HG03095 (cell line): ENCODE measurements around the gene CCL28.
"Not testable (repeated sequence)": the region's sequence is repeated elsewhere in the genome, so short reads cannot be mapped to it uniquely, and the experiment has no call there.

ENCODE experiments used
- ATAC-seq: cut with Tn5 transposase; IDR thresholded peaks from one replicate; pipeline ENCODE4 v1.9.1; 2021; ENCODE audit warnings: moderate library complexity; ENCODE audit not compliant: unreplicated experiment

CCL28 gene

GRCh38 chr5:43411495-43411894, 696 bp downstream of the CCL28 start:
- no peak for ATAC-seq

GRCh38 chr5:43410414-43410813, 1.8 kb downstream of the CCL28 start:
- no peak for ATAC-seq

- no peak for ATAC-seq
Measured at GRCh38 chr5:43409809-43410271, 2.4 kb downstream of the CCL28 start.

- ATAC-seq, result not testable (repeated sequence)
Measured at GRCh38 chr5:43402524-43403066, 9.6 kb downstream of the CCL28 start.

DNA sequence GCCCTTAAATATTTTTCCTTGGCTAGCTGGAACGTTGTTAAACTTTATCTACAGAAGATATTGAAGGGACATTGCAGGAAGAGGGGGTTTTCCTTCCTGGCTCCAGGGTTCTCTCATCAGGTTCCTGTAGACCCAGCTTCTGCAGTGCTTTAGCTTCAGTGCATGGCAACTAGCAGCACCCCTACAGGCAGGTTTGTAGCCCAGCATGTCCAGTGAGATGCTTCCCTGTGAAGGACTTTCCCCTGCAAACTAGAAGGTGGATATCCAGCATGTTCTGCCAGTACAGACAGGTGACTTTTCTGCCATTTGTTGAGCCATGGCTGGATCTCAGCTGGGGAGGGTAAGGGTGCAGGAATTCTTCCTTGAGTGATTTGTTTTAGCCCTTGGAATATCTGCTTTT, 10.4 kb downstream of the CCL28 start:
- ATAC-seq, result no peak

DNA sequence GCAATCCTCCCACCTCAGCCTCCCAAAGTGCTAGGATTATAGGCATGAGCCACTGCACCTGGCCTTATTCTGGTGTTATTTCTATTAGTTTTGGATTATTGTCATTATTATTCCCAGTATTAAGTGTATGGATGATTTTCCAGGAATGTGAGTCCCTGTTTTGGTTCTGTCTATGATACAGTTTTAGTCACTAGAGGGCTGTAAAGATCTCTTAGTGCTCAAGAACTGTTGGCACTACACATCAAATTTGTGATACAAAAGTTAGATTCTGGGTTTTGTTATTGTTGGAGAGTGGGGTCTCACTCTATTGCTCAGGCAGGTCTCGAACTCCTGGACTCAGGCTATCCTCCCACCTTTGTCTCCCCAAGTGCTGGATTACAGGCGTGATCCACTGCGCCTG, 12.1 kb downstream of the CCL28 start:
- ATAC-seq, result no peak

- ATAC-seq, result peak; percentile 97
Measured at GRCh38 chr5:43396762-43397304, 15.4 kb downstream of the CCL28 start.

GRCh38 chr5:43390471-43390870, 21.7 kb downstream of the CCL28 start:
- no peak for ATAC-seq

DNA sequence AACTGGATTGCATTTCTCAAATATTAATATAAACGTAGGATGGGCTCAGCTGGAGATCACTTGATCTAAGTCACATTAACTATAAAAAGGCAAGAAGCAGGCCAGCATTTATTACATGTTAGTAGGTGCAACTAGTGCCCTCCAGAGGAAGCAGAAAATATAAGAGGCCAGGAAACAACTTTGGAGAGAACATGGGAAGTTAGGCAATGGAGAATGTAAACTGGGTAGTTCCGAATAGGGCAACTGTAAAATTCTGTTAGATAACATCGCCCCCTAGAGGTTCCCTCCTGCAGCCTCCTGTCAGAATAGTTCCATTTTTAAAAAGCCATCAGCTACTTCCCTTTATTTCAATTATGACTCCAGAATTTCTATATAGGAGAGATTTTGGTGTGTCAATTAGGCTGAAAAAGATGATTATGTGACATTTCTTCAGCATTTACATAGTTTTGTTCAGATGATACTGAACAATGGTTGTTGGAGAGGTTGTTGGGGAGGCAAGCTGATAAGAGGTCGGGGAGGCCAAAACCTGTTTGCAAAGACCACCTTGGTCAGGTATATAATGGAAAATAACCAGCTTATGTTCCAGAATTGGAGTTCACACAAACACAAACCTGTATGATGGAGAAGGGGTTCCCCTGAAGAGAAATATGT, 22.4 kb downstream of the CCL28 start:
- no peak for ATAC-seq

GRCh38 chr5:43386960-43387362, 25.2 kb downstream of the CCL28 start:
- no peak for ATAC-seq

DNA sequence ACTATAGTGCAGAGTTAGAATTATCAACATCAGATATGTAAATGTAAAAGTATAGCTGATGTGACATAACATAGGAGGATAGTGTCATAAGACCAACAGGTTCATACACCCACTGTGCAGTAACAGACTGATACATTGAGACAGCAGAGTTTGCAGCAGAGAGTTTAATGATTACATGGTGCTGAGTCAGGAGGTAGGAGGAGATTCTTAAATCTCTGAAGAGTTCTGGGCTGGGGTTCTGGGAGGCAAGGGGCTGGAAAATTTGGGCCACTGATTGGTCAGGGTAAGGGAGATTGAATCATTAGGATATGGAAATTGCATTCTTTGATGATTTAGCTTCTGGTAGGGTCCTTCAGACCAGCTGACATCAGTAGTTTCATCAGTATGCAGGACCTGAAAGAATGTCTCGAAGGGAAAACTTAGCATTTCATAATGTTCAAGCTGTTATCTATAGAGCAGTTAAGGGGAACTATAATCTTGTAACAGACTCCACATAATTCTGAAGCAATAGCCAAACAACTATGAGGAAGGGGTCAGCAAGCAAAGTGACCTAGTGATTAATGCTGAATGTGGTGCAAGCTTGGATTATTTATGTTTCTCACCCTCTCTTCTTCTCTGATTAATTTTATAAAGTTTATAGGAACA, 35.6 kb downstream of the CCL28 start:
- no peak for ATAC-seq

DNA sequence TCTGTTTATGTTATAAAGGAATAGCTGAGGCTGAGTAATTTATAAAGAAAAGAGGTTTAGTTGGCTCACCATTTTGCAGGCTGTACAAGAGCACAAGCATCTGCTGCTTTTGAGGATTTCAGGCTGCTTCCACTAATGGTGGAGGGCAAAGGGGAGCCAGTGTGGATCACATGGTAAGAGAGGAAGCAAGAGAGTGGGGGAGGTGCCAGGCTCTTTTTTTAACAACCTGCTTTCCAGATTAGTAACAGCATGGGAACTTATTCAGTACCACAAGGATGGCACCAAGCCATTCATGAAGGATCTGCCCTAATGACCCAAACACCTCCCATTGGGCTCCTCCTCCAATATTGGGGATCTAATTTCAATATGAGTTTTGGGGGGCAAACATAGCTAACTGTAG, 40.4 kb downstream of the CCL28 start:
- no peak for ATAC-seq

GRCh38 chr5:43370352-43370751, 41.8 kb downstream of the CCL28 start:
- no peak for ATAC-seq

- no peak for ATAC-seq
Measured at GRCh38 chr5:43369651-43370050, 42.5 kb downstream of the CCL28 start.

DNA sequence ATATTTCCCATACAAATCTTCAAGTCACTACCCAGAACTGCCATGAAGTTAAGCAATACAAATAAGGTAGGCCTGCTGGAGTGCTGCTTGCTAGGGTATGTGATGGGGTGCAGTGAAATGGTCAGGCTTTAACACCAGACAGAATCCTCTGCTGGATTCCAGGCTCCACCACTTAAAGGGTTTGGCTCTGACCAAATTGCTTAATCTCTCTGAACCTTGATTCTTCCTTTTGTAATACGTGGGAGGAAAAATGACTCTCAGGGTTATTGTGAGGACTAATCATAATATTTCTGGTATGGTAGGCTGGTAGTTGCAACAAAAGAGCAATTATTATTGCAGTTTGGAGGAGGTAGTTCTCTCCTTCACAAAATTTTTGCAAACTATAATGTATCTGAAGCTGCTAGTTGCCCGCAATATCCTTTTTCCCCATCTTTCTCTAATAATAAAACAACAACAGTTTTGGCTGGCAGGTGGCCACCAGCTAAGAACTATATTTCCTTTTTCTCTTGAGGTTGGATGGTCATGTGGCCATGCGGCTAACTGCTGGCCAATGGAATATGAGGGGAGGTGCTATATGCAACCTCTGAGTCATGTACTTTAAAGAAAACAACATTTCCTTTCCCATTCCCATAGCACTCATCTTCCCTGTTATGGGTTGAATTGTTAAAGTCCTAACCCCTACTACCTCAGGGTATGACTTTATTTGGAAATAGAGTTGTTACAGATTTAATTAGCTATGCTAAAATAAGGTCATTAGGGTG, 44.1 kb downstream of the CCL28 start:
- ATAC-seq, result no peak

DNA sequence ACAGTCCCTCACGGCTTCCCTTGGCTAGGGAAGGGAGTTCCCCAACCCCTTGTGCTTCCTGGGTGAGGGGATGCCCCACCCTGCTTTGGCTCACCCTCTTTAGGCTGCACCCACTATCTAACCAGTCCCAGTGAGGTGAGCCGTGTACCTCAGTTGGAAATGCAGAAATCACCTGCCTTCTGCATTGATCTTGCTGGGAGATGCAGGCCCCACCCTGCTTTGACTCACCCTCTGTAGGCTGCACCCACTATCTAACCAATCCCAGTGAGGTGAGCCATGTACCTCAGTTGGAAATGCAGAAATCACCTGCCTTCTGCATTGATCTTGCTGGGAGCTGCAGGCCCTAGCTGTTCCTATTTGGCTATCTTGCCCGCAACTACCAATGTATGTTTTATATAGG, 44.7 kb downstream of the CCL28 start:
- ATAC-seq, result no peak

GRCh38 chr5:43366680-43367246, 45.4 kb downstream of the CCL28 start:
- ATAC-seq, result not testable (repeated sequence)

DNA sequence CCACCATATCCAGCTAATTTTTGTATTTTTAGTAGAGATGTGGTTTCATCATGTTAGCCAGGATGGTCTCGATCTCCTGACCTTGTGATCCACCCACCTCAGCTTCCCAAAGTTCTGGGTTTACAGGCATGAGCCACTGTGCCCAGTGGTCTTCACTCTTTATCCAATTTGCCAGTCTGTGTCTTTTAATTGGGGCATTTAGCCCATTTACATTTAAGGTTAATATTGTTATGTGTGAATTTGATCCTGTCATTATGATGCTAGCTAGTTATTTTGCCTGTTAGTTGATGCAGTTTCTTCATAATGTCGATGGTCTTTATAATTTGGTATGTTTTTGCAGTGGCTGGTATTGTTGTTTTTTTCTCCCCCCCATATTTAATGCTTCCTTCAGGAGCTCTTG, 47.0 kb downstream of the CCL28 start:
- not testable (repeated sequence) for ATAC-seq

DNA sequence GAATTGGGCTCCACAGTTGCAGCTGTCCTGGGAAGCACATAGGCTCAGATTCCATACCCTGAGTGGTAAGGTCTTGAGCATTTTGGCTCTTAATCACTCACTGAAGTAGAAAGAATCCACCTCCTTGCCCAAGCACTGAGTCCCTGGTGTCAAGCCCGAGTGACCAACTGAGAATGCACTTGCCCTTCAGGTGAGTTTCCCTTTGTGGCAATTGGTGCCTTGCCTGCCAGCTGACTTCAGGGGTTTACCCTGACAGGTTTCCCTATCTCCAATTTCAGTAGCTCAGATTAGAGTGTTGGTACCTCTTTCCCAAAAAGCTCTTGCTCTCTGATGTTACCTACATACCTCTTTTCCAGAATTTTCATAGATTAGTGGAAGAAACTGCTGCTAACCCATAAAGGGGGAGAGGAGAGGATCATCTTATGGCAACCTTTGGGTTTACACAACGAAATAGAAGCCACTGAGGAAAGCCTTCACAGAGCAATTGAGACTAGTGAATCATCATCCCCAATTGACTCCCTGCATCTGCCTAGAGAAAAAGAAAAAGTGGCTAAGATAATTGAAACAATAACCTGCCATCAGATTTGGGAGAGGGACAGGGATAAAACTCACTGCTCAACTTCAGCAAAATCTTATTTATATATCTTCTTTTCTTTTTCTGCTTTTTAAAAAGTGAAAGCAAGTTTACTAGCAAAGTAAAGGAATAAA, 48.6 kb downstream of the CCL28 start:
- ATAC-seq, result no peak

DNA sequence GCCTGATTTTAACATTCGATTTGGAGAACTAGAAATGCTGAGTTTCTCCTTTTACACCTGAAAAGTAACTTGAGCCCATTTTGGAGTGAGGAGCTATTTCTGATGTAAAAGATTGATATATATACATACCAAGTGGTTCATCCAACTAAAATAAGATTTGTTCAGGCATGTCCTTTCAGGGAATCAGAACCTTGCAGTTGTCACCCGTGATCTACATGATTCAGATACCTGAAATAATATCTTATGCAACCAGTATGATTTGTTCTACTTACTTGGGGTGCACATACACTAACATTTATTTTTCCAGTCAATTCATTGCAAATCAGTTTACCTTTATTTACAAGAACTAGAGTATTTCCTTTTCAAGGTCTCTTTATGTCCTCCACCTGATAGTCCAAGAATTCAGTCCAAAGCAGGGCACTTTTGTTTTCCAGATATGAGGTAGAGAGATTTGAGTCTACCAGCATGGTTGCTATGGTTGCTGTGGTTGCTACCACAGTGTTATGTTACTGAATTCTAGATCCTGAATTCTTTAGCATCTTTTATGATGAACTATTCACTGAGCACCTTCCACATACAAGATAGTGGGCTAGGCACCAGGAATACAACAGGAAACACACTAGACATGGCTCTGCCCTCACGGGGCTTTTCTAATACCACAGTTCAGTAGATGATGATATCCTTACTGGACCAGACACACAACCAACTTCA, 49.3 kb downstream of the CCL28 start:
- ATAC-seq, result no peak
